ENCODE results near the gene ROBO2. TPM values are rescaled to one million over a fixed set of nuclear protein-coding genes. Genes with fewer than 3 reads are reported as not detected.

The ROBO2 gene
- total and polyA plus RNA-seq, 2 donors from 2014 or later: 1.3 to 1.6 TPM

GRCh38 chr3:77668376-77668775, 628.5 kb downstream of the ROBO2 start:
- no peaks in the 10 kb centered on the region for H3K27me3 ChIP-seq (ENCODE audit: control insufficient read depth, insufficient read depth, low read length)
- intact Hi-C loops (cut with DNase I): no loop called here
- TF ChIP-seq CTCF (IDR thresholded peaks at IDR 0.05; ENCODE audit: borderline replicate concordance, extremely low read depth, insufficient read depth): no peak
- no peak for DNase-seq
- H3K36me3 ChIP-seq (ENCODE audit: control insufficient read depth in 2 of 3, insufficient read depth in 3 of 3, low read length in 3 of 3): no peaks in the 10 kb centered on the region
- no peak overlapping the region for H3K27ac ChIP-seq (ENCODE audit: low read depth in 2 of 2, low read length in 2 of 2)
- FAIRE-seq: no peak
- H3K9ac ChIP-seq (ENCODE audit: low read length in 3 of 3): no peak overlapping the region
- no peaks in the 10 kb centered on the region for H3K4me1 ChIP-seq (ENCODE audit: control insufficient read depth in 2 of 3, insufficient read depth in 2 of 3, low read depth in 1 of 3, low read length in 3 of 3)
- no peak overlapping the region for H3K4me3 ChIP-seq (ENCODE audit: low read length in 3 of 3)
- no peaks in the 10 kb centered on the region for H3K9me3 ChIP-seq (ENCODE audit: control insufficient read depth in 2 of 3, insufficient read depth in 1 of 3, low read length in 3 of 3)

GRCh38 chr3:77672016-77672415, 632.1 kb downstream of the ROBO2 start:
- intact Hi-C loops (cut with DNase I): no loop called here
- DNase-seq: no peak
- Histone ChIP-seq H3K4me3 (ENCODE audit: low read length in 3 of 3) (no peak overlapping the region), H3K9me3 (ENCODE audit: control insufficient read depth in 2 of 3, insufficient read depth in 1 of 3, low read length in 3 of 3) (no peaks in the 10 kb centered on the region), H3K27ac (ENCODE audit: low read depth in 2 of 2, low read length in 2 of 2) (no peak overlapping the region), H3K27me3 (ENCODE audit: control insufficient read depth, insufficient read depth, low read length) (no peaks in the 10 kb centered on the region), H3K9ac (ENCODE audit: low read length in 3 of 3) (no peak overlapping the region), H3K36me3 (ENCODE audit: control insufficient read depth in 2 of 3, insufficient read depth in 3 of 3, low read length in 3 of 3) (no peaks in the 10 kb centered on the region), H3K4me1 (ENCODE audit: control insufficient read depth in 2 of 3, insufficient read depth in 2 of 3, low read depth in 1 of 3, low read length in 3 of 3) (no peaks in the 10 kb centered on the region)
- no peak for TF ChIP-seq CTCF (IDR thresholded peaks at IDR 0.05; ENCODE audit: borderline replicate concordance, extremely low read depth, insufficient read depth)
- no peak for FAIRE-seq

- no peak overlapping the region for H3K4me3 ChIP-seq (ENCODE audit: low read length in 3 of 3)
- intact Hi-C loops (cut with DNase I): no loop called here
- H3K27ac ChIP-seq (ENCODE audit: low read depth in 2 of 2, low read length in 2 of 2): no peak overlapping the region
- no peak overlapping the region for H3K9ac ChIP-seq (ENCODE audit: low read length in 3 of 3)
- DNase-seq (no peak), FAIRE-seq (no peak)
- H3K27me3 ChIP-seq (ENCODE audit: control insufficient read depth, insufficient read depth, low read length): no peaks in the 10 kb centered on the region
- no peaks in the 10 kb centered on the region for H3K4me1 ChIP-seq (ENCODE audit: control insufficient read depth in 2 of 3, insufficient read depth in 2 of 3, low read depth in 1 of 3, low read length in 3 of 3)
- peaks cover 0 to 13% (median 6%) of the 10 kb centered on the region in 3 donors for H3K9me3 ChIP-seq (ENCODE audit: control insufficient read depth in 2 of 3, insufficient read depth in 1 of 3, low read length in 3 of 3)
- no peak for TF ChIP-seq CTCF (IDR thresholded peaks at IDR 0.05; ENCODE audit: borderline replicate concordance, extremely low read depth, insufficient read depth)
- H3K36me3 ChIP-seq (ENCODE audit: control insufficient read depth in 2 of 3, insufficient read depth in 3 of 3, low read length in 3 of 3): no peaks in the 10 kb centered on the region
Measured at GRCh38 chr3:77682162-77682561, 642.3 kb downstream of the ROBO2 start.

GRCh38 chr3:77684115-77684514, 644.2 kb downstream of the ROBO2 start:
- Histone ChIP-seq H3K9ac (ENCODE audit: low read length in 3 of 3) (no peak overlapping the region), H3K4me3 (ENCODE audit: low read length in 3 of 3) (no peak overlapping the region), H3K27me3 (ENCODE audit: control insufficient read depth, insufficient read depth, low read length) (no peaks in the 10 kb centered on the region), H3K27ac (ENCODE audit: low read depth in 2 of 2, low read length in 2 of 2) (no peak overlapping the region), H3K4me1 (ENCODE audit: control insufficient read depth in 2 of 3, insufficient read depth in 2 of 3, low read depth in 1 of 3, low read length in 3 of 3) (no peaks in the 10 kb centered on the region), H3K9me3 (ENCODE audit: control insufficient read depth in 2 of 3, insufficient read depth in 1 of 3, low read length in 3 of 3) (peaks cover 0 to 13% (median 6%) of the 10 kb centered on the region in 3 donors), H3K36me3 (ENCODE audit: control insufficient read depth in 2 of 3, insufficient read depth in 3 of 3, low read length in 3 of 3) (no peaks in the 10 kb centered on the region)
- no peak for TF ChIP-seq CTCF (IDR thresholded peaks at IDR 0.05; ENCODE audit: borderline replicate concordance, extremely low read depth, insufficient read depth)
- DNase-seq (no peak), FAIRE-seq (no peak)
- intact Hi-C loops (cut with DNase I): no loop called here
